HEK293T (cell line): ENCODE results near the gene PINK1.

Experiments used
- CTCF ChIA-PET: fragments of 350-600 bp; formaldehyde crosslinking; extraction: SDS; loops from one replicate; lab custom pipeline; 2021; ENCODE audit warnings: antibody characterized with exemption, inconsistent platforms; lab: Yijun Ruan, JAX
- POLR2A ChIA-PET: fragments of 350-600 bp; formaldehyde crosslinking; extraction: SDS; loops from one replicate; lab custom pipeline; 2020; ENCODE audit warnings: antibody characterized with exemption, inconsistent platforms; lab: Yijun Ruan, JAX
- DNase-seq: peaks from one replicate; pipeline ENCODE4 v3.0.0; 2012; ENCODE audit warnings: mixed read lengths; ENCODE audit errors: extremely low spot score
- ARNT ChIP-seq: fragments of 450-650 bp; IDR thresholded peaks from 2 replicates; pipeline ENCODE4 v1.6.1; 2017; ENCODE audit warnings: mild to moderate bottlenecking
- BHLHE40 ChIP-seq: fragments of 450-650 bp; IDR thresholded peaks from 2 replicates; pipeline ENCODE4 v1.6.1; 2016; ENCODE audit warnings: mild to moderate bottlenecking, moderate library complexity, borderline replicate concordance
- CTBP1 ChIP-seq: fragments of 450-650 bp; IDR thresholded peaks from 2 replicates; pipeline ENCODE4 v1.6.1; 2016; ENCODE audit warnings: borderline replicate concordance
- ELF4 ChIP-seq: fragments of 450-650 bp; IDR thresholded peaks from 2 replicates; pipeline ENCODE4 v1.6.1; 2017; ENCODE audit warnings: antibody characterized with exemption
- FOXA1 ChIP-seq: fragments of 450-650 bp; IDR thresholded peaks from 2 replicates; pipeline ENCODE4 v1.6.1; 2016; ENCODE audit warnings: mild to moderate bottlenecking
- FOXK2 ChIP-seq: fragments of 450-650 bp; IDR thresholded peaks from 2 replicates; pipeline ENCODE4 v1.6.1; 2016; ENCODE audit warnings: mild to moderate bottlenecking
- FOXM1 ChIP-seq: fragments of 450-650 bp; IDR thresholded peaks from 2 replicates; pipeline ENCODE4 v1.6.1; 2017; ENCODE audit warnings: mild to moderate bottlenecking, borderline replicate concordance
- HDGF ChIP-seq: fragments of 450-650 bp; IDR thresholded peaks from 2 replicates; pipeline ENCODE4 v1.6.1; 2017; ENCODE audit warnings: antibody characterized with exemption, borderline replicate concordance
- L3MBTL2 ChIP-seq: fragments of 450-650 bp; conservative IDR thresholded peaks from 2 replicates; pipeline ENCODE4 v1.6.1; 2016; ENCODE audit warnings: mild to moderate bottlenecking
- LEF1 ChIP-seq: fragments of 450-650 bp; IDR thresholded peaks from 2 replicates; pipeline ENCODE4 v1.6.1; 2017; ENCODE audit warnings: mild to moderate bottlenecking, borderline replicate concordance
- NFRKB ChIP-seq: fragments of 450-650 bp; IDR thresholded peaks from 2 replicates; pipeline ENCODE4 v1.6.1; 2016; ENCODE audit warnings: mild to moderate bottlenecking, moderate library complexity
- PKNOX1 ChIP-seq: fragments of 450-650 bp; IDR thresholded peaks from 2 replicates; pipeline ENCODE4 v1.6.1; 2016
- SP1 ChIP-seq: fragments of 450-650 bp; IDR thresholded peaks from 2 replicates; pipeline ENCODE4 v1.6.1; 2017
- SUZ12 ChIP-seq: fragments of 450-650 bp; IDR thresholded peaks from 2 replicates; pipeline ENCODE4 v1.6.1; 2016; ENCODE audit warnings: mild to moderate bottlenecking
- TARDBP ChIP-seq: fragments of 450-650 bp; IDR thresholded peaks from 2 replicates; pipeline ENCODE4 v1.6.1; 2016
- ZNF384 ChIP-seq: fragments of 450-650 bp; IDR thresholded peaks from 2 replicates; pipeline ENCODE4 v1.6.1; 2016

The PINK1 gene

DNA sequence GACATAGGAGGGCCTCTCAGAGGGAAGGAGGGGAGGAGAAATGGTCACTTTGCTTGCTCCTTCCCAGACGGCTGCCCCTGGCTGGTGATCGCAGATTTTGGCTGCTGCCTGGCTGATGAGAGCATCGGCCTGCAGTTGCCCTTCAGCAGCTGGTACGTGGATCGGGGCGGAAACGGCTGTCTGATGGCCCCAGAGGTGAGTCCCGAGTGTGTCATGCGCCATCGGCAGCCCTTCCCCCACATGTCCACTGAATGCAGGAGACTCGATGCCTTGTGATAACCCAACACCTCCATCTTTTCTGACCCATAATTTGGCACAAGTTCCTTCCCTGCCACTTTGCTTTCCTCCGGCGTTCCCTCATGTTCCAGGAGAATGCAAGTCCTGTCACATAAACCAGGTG, 15.2 kb downstream of the PINK1 start:
- no peak for DNase-seq
- TF ChIP-seq ZNF384 (no peak), FOXA1 (no peak), L3MBTL2 (no peak), FOXK2 (no peak), TARDBP (no peak), ARNT (no peak), SUZ12 (no peak), LEF1 (no peak), BHLHE40 (no peak), PKNOX1 (no peak), ELF4 (no peak), HDGF (no peak), FOXM1 (no peak)
- CTCF ChIA-PET: no interaction called here

GRCh38 chr1:20648946-20649345, 15.7 kb downstream of the PINK1 start:
- CTCF ChIA-PET: no interaction called here
- POLR2A ChIA-PET: interaction anchor here (3.4 kb wide), 1 partner anchor 12 kb away, joined by 15 read pairs; the partner anchor contains the start of gene DDOST
- DNase-seq: no peak
- no peak for TF ChIP-seq BHLHE40
- no peak for TF ChIP-seq LEF1
- no peak for TF ChIP-seq ZNF384
- no peak for TF ChIP-seq NFRKB
- TF ChIP-seq FOXA1: no peak
- no peak for TF ChIP-seq SP1
- TF ChIP-seq SUZ12: no peak
- no peak for TF ChIP-seq HDGF
- TF ChIP-seq FOXK2: no peak
- no peak for TF ChIP-seq TARDBP
- TF ChIP-seq ARNT: no peak
- TF ChIP-seq L3MBTL2: no peak
- no peak for TF ChIP-seq PKNOX1
- TF ChIP-seq ELF4: no peak
- TF ChIP-seq CTBP1: no peak
- no peak for TF ChIP-seq FOXM1

More for the DNA sequence above, 15.2 kb downstream of the PINK1 start:
- POLR2A ChIA-PET: interaction anchor here (3.4 kb wide), 1 partner anchor 13 kb away, joined by 15 read pairs; the partner anchor contains the start of gene DDOST

DNA sequence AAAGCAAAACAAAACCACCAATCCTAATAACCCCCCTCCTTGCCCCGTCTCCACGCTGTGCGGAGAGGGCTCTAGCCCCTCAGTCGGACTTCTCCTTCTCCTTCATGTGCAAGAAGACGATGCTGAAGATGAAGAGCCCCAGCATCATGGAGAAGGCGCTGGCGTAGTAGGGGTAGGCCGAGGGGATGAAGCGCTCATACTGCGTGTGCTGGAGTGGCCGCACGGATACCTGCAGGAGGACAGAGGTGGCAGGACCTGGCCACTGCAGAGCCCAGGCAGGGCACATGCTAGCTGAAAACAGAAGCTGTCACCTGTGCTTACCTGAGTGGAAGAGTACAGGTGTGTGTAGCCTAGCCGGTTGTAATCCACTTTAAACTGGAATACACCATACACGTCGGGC, 19.0 kb downstream of the PINK1 start:
- ChIA-PET POLR2A (interaction anchor here (1.2 kb wide), 1 partner anchor 9 kb away, joined by 4 read pairs; the partner anchor contains the start of gene DDOST), CTCF (interaction anchor here (0.7 kb wide), 1 partner anchor 439 kb away, joined by 3 read pairs; no protein-coding TSS in a partner anchor)
- no peak for TF ChIP-seq NFRKB
- TF ChIP-seq ELF4: no peak
- TF ChIP-seq ZNF384: no peak
- TF ChIP-seq SUZ12: no peak
- TF ChIP-seq ARNT: no peak
- no peak for TF ChIP-seq BHLHE40
- TF ChIP-seq CTBP1: no peak
- TF ChIP-seq FOXK2: no peak
- TF ChIP-seq FOXA1: no peak
- TF ChIP-seq LEF1: no peak
- no peak for TF ChIP-seq SP1
- TF ChIP-seq L3MBTL2: no peak
- no peak for DNase-seq

GRCh38 chr1:20654104-20654690, 20.9 kb downstream of the PINK1 start:
- ChIA-PET POLR2A (no interaction called here), CTCF (no interaction called here)
- TF ChIP-seq LEF1: no peak
- TF ChIP-seq ELF4: no peak
- no peak for TF ChIP-seq L3MBTL2
- no peak for TF ChIP-seq ZNF384

DNA sequence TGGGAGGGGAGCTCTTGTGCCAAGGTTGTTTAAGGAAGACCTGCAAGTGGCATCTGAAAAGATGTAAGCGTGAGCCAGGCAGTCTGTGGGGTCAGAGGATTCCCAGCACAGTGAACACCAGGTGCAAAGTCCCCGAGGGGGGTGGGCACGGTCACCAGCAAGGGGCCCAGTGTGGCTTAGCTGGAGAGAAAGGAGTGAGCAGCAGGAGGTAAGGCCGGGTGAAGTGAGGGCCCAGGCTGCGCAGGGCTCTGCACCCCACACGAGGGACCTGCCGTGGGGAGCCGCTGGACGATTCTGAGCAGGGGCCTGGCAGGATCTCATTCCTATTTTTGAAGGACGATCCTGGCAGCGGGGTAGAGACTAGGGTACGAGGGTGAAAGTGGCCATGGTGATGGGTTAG, 23.8 kb downstream of the PINK1 start:
- ChIA-PET POLR2A (interaction anchor here (0.8 kb wide), 2 partner anchors 9 to 24 kb away, joined by 3 read pairs; partner anchors contain the start of gene PINK1), CTCF (no interaction called here)
- DNase-seq: no peak
- TF ChIP-seq FOXK2 (no peak), BHLHE40 (no peak), ZNF384 (no peak), CTBP1 (no peak), ELF4 (no peak)

More at GRCh38 chr1:20654104-20654690, 20.9 kb downstream of the PINK1 start:
- no peak for DNase-seq

DNA sequence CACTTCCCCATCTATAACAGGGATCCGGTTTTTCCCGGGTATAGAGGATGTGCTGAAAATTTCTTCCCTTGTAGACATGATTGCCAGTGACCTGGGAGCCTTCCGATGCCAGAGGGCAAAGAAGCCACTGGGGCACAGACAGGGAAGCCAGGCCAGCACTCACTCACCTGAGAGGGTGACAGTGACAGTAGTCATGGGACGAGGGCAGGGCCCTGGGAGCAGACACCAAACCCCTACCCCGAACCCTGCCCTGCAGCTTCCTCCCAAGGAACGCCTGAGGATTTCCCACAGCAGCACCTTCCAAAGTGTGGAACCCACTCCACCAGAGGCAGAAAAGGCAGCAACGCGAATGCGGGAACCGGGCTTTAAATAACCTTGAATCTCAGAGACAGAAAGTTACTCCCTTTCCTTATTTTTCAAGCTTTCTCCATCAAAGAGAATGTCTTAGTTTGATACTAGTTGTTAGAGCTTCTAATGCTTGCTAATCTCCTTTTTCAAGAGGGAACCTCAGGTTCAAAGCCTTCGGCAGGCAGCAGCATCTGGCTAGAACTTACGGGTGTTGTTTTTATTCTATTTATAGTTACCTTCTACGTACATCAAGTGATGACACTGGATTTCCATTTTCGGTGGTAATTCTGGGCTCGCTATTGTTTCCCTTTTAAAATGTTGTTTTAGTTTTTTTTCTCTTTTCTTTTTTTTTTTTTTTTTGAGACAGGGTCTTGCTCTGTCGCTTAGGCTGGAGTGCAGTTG, 25.1 kb downstream of the PINK1 start:
- POLR2A ChIA-PET: no interaction called here
- no peak for DNase-seq
- CTCF ChIA-PET: no interaction called here
- TF ChIP-seq PKNOX1 (no peak), HDGF (no peak), FOXK2 (no peak), SP1 (no peak), CTBP1 (no peak), ARNT (no peak)
